Measurements from ENCODE around the gene STX3. TPM values are rescaled to one million over a fixed set of nuclear protein-coding genes. Genes with fewer than 3 reads are reported as not detected.
"Not testable (repeated sequence)": the region's sequence is repeated elsewhere in the genome, so short reads cannot be mapped to it uniquely, and the experiment has no call there.

Gene STX3
- total RNA-seq, 1 donor from 2014 or later: 12.1 TPM

- ATAC-seq: no peak
These were observed 4.7 kb downstream of the STX3 start for GRCh38 chr11:59759900-59760299.

GRCh38 chr11:59760771-59761170 is 5.6 kb downstream of the STX3 start:
- ATAC-seq: no peak

GRCh38 chr11:59761993-59762392 is 6.8 kb downstream of the STX3 start:
- ATAC-seq: no peak

GRCh38 chr11:59765068-59765735 is 10.0 kb downstream of the STX3 start:
- ATAC-seq: peak; percentile 74

- ATAC-seq: no peak
These were observed 11.5 kb downstream of the STX3 start for GRCh38 chr11:59766542-59767224.

- no peak for ATAC-seq
These were observed 12.0 kb downstream of the STX3 start for GRCh38 chr11:59767225-59767611.

- ATAC-seq: no peak
These were observed 13.9 kb downstream of the STX3 start for GRCh38 chr11:59769111-59769510.

GRCh38 chr11:59769828-59770227 is 14.7 kb downstream of the STX3 start:
- ATAC-seq: no peak

- no peak for ATAC-seq
These were observed 15.1 kb downstream of the STX3 start for GRCh38 chr11:59770319-59770718.

- ATAC-seq: no peak
These were observed 15.7 kb downstream of the STX3 start for GRCh38 chr11:59770869-59771268.

- no peak for ATAC-seq
These were observed 16.4 kb downstream of the STX3 start for GRCh38 chr11:59771605-59772004.

GRCh38 chr11:59773083-59773440 is 17.9 kb downstream of the STX3 start:
- ATAC-seq: no peak

GRCh38 chr11:59776210-59777066 is 21.3 kb downstream of the STX3 start:
- peak; percentile 91 for ATAC-seq

- ATAC-seq: no peak
These were observed 21.9 kb downstream of the STX3 start for GRCh38 chr11:59777104-59777503.

- ATAC-seq: no peak
These were observed 22.9 kb downstream of the STX3 start for GRCh38 chr11:59778122-59778521.

- ATAC-seq: no peak
These were observed 24.3 kb downstream of the STX3 start for GRCh38 chr11:59779487-59779886.

GRCh38 chr11:59782080-59782479 is 26.9 kb downstream of the STX3 start:
- peak; percentile 78 for ATAC-seq

GRCh38 chr11:59783632-59784090 is 28.5 kb downstream of the STX3 start:
- no peak for ATAC-seq

GRCh38 chr11:59784441-59784840 is 29.3 kb downstream of the STX3 start:
- ATAC-seq: not testable (repeated sequence)

- no peak for ATAC-seq
These were observed 30.6 kb downstream of the STX3 start for GRCh38 chr11:59785818-59786217.

- ATAC-seq: no peak
These were observed 32.0 kb downstream of the STX3 start for GRCh38 chr11:59787255-59787588.

GRCh38 chr11:59787816-59788215 is 32.6 kb downstream of the STX3 start:
- no peak for ATAC-seq

GRCh38 chr11:59791639-59792038 is 36.5 kb downstream of the STX3 start:
- no peak for ATAC-seq

- ATAC-seq: no peak
These were observed 37.3 kb downstream of the STX3 start for GRCh38 chr11:59792507-59792906.

All from esophagus mucosa (tissue), 1 donor.